Left kidney (tissue), 2 donors: ENCODE data around the gene SDK2. TPM values are rescaled to one million over a fixed set of nuclear protein-coding genes. Genes with fewer than 3 reads are reported as not detected.

Source experiments
- DNase-seq: peaks from one replicate; pipeline ENCODE4 v3.0.0-alpha.2; 2013
- polyA plus RNA-seq: library from polyadenylated mRNA; unstranded; fragments of 120-200 nt; gene quantifications from one replicate; pipeline ENCODE4 v1.2.1, GENCODE V29; 2013; ENCODE audit not compliant: insufficient read length

Gene SDK2
- polyA plus RNA-seq, 1 donor, result 9.3 TPM

- DNase-seq, result no peak
Observed at GRCh38 chr17:73650617-73651200, 6.5 kb upstream of the SDK2 start.

- DNase-seq, result no peak
Observed at GRCh38 chr17:73650140-73650539, 5.9 kb upstream of the SDK2 start.

GRCh38 chr17:73648974-73649373 is 4.7 kb upstream of the SDK2 start:
- no peak for DNase-seq

- DNase-seq, result no peak
Observed at GRCh38 chr17:73648543-73648820, 4.2 kb upstream of the SDK2 start.

- no peak for DNase-seq
Observed at GRCh38 chr17:73647772-73648542, 3.7 kb upstream of the SDK2 start.

- no peak for DNase-seq
Observed at GRCh38 chr17:73647301-73647695, 3.1 kb upstream of the SDK2 start.

- no peak for DNase-seq
Observed at GRCh38 chr17:73646409-73647300, 2.4 kb upstream of the SDK2 start.

- DNase-seq, result peak; percentile 76
Observed at GRCh38 chr17:73645050-73645871, 1.0 kb upstream of the SDK2 start.

- DNase-seq, result no peak
Observed at GRCh38 chr17:73643852-73644144, 447 bp downstream of the SDK2 start.

GRCh38 chr17:73643001-73643851 is 1.0 kb downstream of the SDK2 start:
- DNase-seq, result no peak

- DNase-seq, result no peak
Observed at GRCh38 chr17:73642659-73643000, 1.6 kb downstream of the SDK2 start.

- DNase-seq, result no peak
Observed at GRCh38 chr17:73641826-73642600, 2.2 kb downstream of the SDK2 start.

GRCh38 chr17:73640691-73641090 is 3.6 kb downstream of the SDK2 start:
- no peak for DNase-seq

GRCh38 chr17:73639932-73640331 is 4.3 kb downstream of the SDK2 start:
- DNase-seq, result no peak

- DNase-seq, result no peak
Observed at GRCh38 chr17:73639322-73639721, 4.9 kb downstream of the SDK2 start.

GRCh38 chr17:73638556-73638955 is 5.7 kb downstream of the SDK2 start:
- DNase-seq, result no peak

- no peak for DNase-seq
Observed at GRCh38 chr17:73637866-73638265, 6.4 kb downstream of the SDK2 start.

- DNase-seq, result no peak
Observed at GRCh38 chr17:73635101-73635817, 9.0 kb downstream of the SDK2 start.

GRCh38 chr17:73634629-73635028 is 9.6 kb downstream of the SDK2 start:
- DNase-seq, result no peak

GRCh38 chr17:73633736-73634135 is 10.5 kb downstream of the SDK2 start:
- no peak for DNase-seq
